ENCODE measurements around the gene ARSG. TPM values are rescaled to one million over a fixed set of nuclear protein-coding genes. Genes with fewer than 3 reads are reported as not detected.

ARSG gene
- total and polyA plus RNA-seq, 9 of the 15 experiments (the other 6 are each of a cell fraction or from before 2014, with no cell fraction given): 1.0 to 5.6 (median 1.8) TPM

DNA sequence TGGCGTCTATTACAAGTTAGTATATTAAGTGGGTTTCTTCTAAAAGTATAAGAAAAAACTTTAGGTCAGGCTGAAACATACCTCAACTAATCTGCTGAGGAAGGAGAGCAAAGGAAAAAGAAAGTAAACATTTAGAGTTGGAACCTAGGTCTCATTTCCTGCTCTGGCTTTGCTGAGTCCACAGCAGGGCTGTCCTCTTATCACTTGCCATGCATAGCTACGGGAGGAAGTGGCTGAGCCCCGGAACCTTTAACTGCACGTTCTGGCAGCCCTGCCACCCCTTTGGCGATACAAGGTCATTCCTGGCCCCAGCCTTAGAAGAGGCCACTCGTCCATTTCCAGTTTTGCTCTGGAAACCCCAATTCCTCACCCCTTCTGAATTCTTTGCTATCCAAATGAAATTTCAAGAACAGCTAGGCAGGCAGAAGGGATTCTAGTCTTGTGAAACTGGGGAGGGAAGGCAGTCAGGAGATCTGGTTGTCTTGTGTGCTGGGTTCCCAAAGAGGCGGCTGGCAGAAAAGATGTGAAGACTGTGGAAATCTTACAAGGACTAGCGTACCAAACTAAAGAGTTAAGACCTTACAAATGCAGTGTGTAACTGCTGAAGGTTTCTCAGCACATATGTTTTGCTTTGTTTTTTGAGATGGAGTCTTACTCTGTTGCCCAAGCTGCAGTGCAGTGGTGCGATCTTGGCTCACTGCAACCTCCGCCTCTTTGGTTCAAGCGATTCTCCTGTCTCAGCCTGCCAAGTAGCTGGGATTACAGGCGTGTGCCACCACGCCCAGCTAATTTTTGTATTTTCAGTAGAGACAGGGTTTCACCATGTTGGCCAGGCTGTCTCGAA, 146.9 kb downstream of the ARSG start (continued):
- TF ChIP-seq, protein P1, sequence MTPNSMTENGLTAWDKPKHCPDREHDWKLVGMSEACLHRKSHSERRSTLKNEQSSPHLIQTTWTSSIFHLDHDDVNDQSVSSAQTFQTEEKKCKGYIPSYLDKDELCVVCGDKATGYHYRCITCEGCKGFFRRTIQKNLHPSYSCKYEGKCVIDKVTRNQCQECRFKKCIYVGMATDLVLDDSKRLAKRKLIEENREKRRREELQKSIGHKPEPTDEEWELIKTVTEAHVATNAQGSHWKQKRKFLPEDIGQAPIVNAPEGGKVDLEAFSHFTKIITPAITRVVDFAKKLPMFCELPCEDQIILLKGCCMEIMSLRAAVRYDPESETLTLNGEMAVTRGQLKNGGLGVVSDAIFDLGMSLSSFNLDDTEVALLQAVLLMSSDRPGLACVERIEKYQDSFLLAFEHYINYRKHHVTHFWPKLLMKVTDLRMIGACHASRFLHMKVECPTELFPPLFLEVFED (CRISPR knock-in tag; conservative IDR thresholded peaks at IDR 0.05): no peak
- TF ChIP-seq ZNF232 (CRISPR knock-in tag; IDR thresholded peaks at IDR 0.05) (no peak), PTTG1 (tag; IDR thresholded peaks at IDR 0.05; ENCODE audit: low read depth) (no peak), ZNF274 (IDR thresholded peaks at IDR 0.05; ENCODE audit: borderline replicate concordance, low read depth, low read length) (no peak), PHF21A (IDR thresholded peaks at IDR 0.05; ENCODE audit: borderline replicate concordance, low read depth) (no peak), ZNF589 (CRISPR knock-in tag; IDR thresholded peaks at IDR 0.05; ENCODE audit: low read depth) (peak; percentile 80; the same call in 1 of the 2 replicates), KAT2B (IDR thresholded peaks at IDR 0.05; ENCODE audit: low read depth, low read length) (no peak), ZKSCAN1 (IDR thresholded peaks at IDR 0.05; ENCODE audit: low read depth, low read length) (0 out of 2 replicates have a peak, but pooled peaks have one; percentile 41), FOXP1 (CRISPR knock-in tag; IDR thresholded peaks at IDR 0.05) (no peak), SMARCA4 (IDR thresholded peaks at IDR 0.05) (no peak), FOSL1 (tag; conservative IDR thresholded peaks at IDR 0.05) (peak; percentile 33; the same call in 1 of the 2 replicates), FOXM1 (IDR thresholded peaks at IDR 0.05; ENCODE audit: low read depth) (no peak), FOXM1 (CRISPR knock-in tag; IDR thresholded peaks at IDR 0.05; ENCODE audit: low read depth) (no peak), ZBTB7A (IDR thresholded peaks at IDR 0.05; ENCODE audit: borderline replicate concordance, control insufficient read depth, low read depth, low read length) (no peak), HMGN3 (IDR thresholded peaks at IDR 0.05; ENCODE audit: borderline replicate concordance, extremely low read depth, insufficient read length, low read depth, low read length) (no peak), PHB2 (IDR thresholded peaks at IDR 0.05; ENCODE audit: low read depth) (no peak), HDAC2 (IDR thresholded peaks at IDR 0.05) (no peak), HDAC1 (IDR thresholded peaks at IDR 0.05) (no peak), NRF1 (conservative IDR thresholded peaks at IDR 0.05 in 1 of 2, IDR thresholded peaks at IDR 0.05 in 1 of 2) (no peak), SIX5 (IDR thresholded peaks at IDR 0.05; ENCODE audit: borderline replicate concordance in 1 of 2, insufficient read depth in 1 of 2, low read depth in 1 of 2, low read length in 2 of 2) (no peak), HMG20A (CRISPR knock-in tag; conservative IDR thresholded peaks at IDR 0.05) (no peak)
- TF ChIP-seq, protein P2, sequence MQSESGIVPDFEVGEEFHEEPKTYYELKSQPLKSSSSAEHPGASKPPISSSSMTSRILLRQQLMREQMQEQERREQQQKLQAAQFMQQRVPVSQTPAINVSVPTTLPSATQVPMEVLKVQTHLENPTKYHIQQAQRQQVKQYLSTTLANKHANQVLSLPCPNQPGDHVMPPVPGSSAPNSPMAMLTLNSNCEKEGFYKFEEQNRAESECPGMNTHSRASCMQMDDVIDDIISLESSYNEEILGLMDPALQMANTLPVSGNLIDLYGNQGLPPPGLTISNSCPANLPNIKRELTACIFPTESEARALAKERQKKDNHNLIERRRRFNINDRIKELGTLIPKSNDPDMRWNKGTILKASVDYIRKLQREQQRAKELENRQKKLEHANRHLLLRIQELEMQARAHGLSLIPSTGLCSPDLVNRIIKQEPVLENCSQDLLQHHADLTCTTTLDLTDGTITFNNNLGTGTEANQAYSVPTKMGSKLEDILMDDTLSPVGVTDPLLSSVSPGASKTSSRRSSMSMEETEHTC (IDR thresholded peaks at IDR 0.05): no peak
- TF ChIP-seq, protein P3, sequence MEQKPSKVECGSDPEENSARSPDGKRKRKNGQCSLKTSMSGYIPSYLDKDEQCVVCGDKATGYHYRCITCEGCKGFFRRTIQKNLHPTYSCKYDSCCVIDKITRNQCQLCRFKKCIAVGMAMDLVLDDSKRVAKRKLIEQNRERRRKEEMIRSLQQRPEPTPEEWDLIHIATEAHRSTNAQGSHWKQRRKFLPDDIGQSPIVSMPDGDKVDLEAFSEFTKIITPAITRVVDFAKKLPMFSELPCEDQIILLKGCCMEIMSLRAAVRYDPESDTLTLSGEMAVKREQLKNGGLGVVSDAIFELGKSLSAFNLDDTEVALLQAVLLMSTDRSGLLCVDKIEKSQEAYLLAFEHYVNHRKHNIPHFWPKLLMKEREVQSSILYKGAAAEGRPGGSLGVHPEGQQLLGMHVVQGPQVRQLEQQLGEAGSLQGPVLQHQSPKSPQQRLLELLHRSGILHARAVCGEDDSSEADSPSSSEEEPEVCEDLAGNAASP (IDR thresholded peaks at IDR 0.05): no peak
- TF ChIP-seq, protein P4, sequence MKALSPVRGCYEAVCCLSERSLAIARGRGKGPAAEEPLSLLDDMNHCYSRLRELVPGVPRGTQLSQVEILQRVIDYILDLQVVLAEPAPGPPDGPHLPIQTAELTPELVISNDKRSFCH (CRISPR knock-in tag; IDR thresholded peaks at IDR 0.05): no peak
- TF ChIP-seq, protein P4 (tag; IDR thresholded peaks at IDR 0.05): peak; percentile 65; the same call in 1 of the 2 replicates
